NCI-H82 treated with DMSO at 0.1 percent for 48 hours (cell line): ENCODE results near the gene ZNF778.

Source experiments
- DNase-seq: peaks from one replicate; lab custom pipeline; 2025; ENCODE audit not compliant: unreplicated experiment; lab: John Stamatoyannopoulos, UW

Gene ZNF778

GRCh38 chr16:89273741-89274472 is 56.4 kb downstream of the ZNF778 start:
- no peak for DNase-seq

- DNase-seq = no peak
Observed at GRCh38 chr16:89274561-89275283, 57.2 kb downstream of the ZNF778 start.

- no peak for DNase-seq
Observed at GRCh38 chr16:89275284-89275584, 57.7 kb downstream of the ZNF778 start.

- no peak for DNase-seq
Observed at GRCh38 chr16:89275837-89276720, 58.6 kb downstream of the ZNF778 start.

- no peak for DNase-seq
Observed at GRCh38 chr16:89277049-89277448, 59.5 kb downstream of the ZNF778 start.

- DNase-seq = no peak
Observed at GRCh38 chr16:89277641-89278341, 60.3 kb downstream of the ZNF778 start.

GRCh38 chr16:89278441-89279240 is 61.1 kb downstream of the ZNF778 start:
- no peak for DNase-seq

- no peak for DNase-seq
Observed at GRCh38 chr16:89279666-89280481, 62.4 kb downstream of the ZNF778 start.

- no peak for DNase-seq
Observed at GRCh38 chr16:89280546-89281188, 63.2 kb downstream of the ZNF778 start.

GRCh38 chr16:89281189-89281577 is 63.7 kb downstream of the ZNF778 start:
- DNase-seq = no peak

- no peak for DNase-seq
Observed at GRCh38 chr16:89281829-89282228, 64.3 kb downstream of the ZNF778 start.

GRCh38 chr16:89282523-89282922 is 65.0 kb downstream of the ZNF778 start:
- DNase-seq = no peak

- no peak for DNase-seq
Observed at GRCh38 chr16:89283449-89283848, 65.9 kb downstream of the ZNF778 start.

GRCh38 chr16:89285381-89285780 is 67.9 kb downstream of the ZNF778 start:
- no peak for DNase-seq

- no peak for DNase-seq
Observed at GRCh38 chr16:89286096-89286495, 68.6 kb downstream of the ZNF778 start.
